ENCODE data around the gene LAPTM5. TPM values are rescaled to one million over a fixed set of nuclear protein-coding genes. Genes with fewer than 3 reads are reported as not detected.

Gene LAPTM5
- polyA plus RNA-seq, 3 donors, result 1,019 to 1,669 (median 1,153) TPM

- peaks cover 10% of the 10 kb centered on the region for H3K4me1 Mint-ChIP-seq
- peaks cover 0 to 3% (median 0%) of the 10 kb centered on the region in 7 donors for H3K9me3 Mint-ChIP-seq
- intact Hi-C loops (cut with micrococcal nuclease), result loop anchor here in 1 of 2 donors (2.0 to 5.0 kb wide), 2 partner anchors 106 to 122 kb away; no protein-coding TSS in a partner anchor
- Histone ChIP-seq H3K4me3 (replicated peaks in 1 of 3; ENCODE audit: low read depth in 2 of 3, low read length in 3 of 3) (no peak overlapping the region), H3K9me3 (replicated peaks in 1 of 2; ENCODE audit: control insufficient read depth in 1 of 2, insufficient read depth in 1 of 2, low read length in 2 of 2) (peaks cover 0 to 8% of the 10 kb centered on the region in 2 donors), H3K4me2 (replicated peaks; ENCODE audit: extremely low read depth, low read length, poor library complexity, severe bottlenecking) (no peak overlapping the region), H4K20me1 (ENCODE audit: insufficient read depth, low read length) (no peaks in the 10 kb centered on the region), H3K9ac (ENCODE audit: insufficient read depth, low read length, poor library complexity, severe bottlenecking) (no peak overlapping the region), H3K36me3 (replicated peaks in 1 of 2; ENCODE audit: control insufficient read depth in 1 of 2, insufficient read depth in 2 of 2, low read length in 2 of 2) (no peaks in the 10 kb centered on the region), H2AFZ (ENCODE audit: insufficient read depth, low read depth, low read length, poor library complexity, severe bottlenecking) (no peak overlapping the region), H3K27ac (ENCODE audit: low read depth in 1 of 2, low read length in 2 of 2) (no peak overlapping the region), H3K27me3 (ENCODE audit: control insufficient read depth in 2 of 2, insufficient read depth in 2 of 2, low read length in 2 of 2) (peaks cover 29 to 74% of the 10 kb centered on the region in 2 donors), H3K79me2 (ENCODE audit: insufficient read depth, low read length) (no peaks in the 10 kb centered on the region), H3K4me1 (ENCODE audit: control insufficient read depth in 1 of 2, insufficient read depth in 2 of 2, low read length in 2 of 2) (peaks cover 0 to 8% of the 10 kb centered on the region in 2 donors)
- TF ChIP-seq CTCF (IDR thresholded peaks at IDR 0.05), result no peak
- no peaks in the 10 kb centered on the region for H3K36me3 Mint-ChIP-seq
- H3K27ac Mint-ChIP-seq, result peak overlapping the region in 1 of 7 donors; percentile 54
- no peak for DNase-seq
- WGBS (ENCODE audit: insufficient coverage), result 63% methylated on average over 5 of the region's 5 CpGs
- peaks cover 64 to 81% (median 80%) of the 10 kb centered on the region in 3 donors for H3K27me3 Mint-ChIP-seq (ENCODE audit: low read depth in 3 of 3)
- H3K4me3 Mint-ChIP-seq, result peak overlapping the region in 1 of 2 donors; percentile 40
Observed at GRCh38 chr1:30804822-30805221, 47.2 kb upstream of the LAPTM5 start.

GRCh38 chr1:30804352-30804751 is 46.8 kb upstream of the LAPTM5 start:
- Mint-ChIP-seq H3K4me3 (peak overlapping the region in 1 of 2 donors; percentile 40), H3K27me3 (ENCODE audit: low read depth in 3 of 3) (peaks cover 60 to 77% (median 76%) of the 10 kb centered on the region in 3 donors), H3K4me1 (peaks cover 12% of the 10 kb centered on the region), H3K27ac (no peak overlapping the region), H3K9me3 (peaks cover 0 to 3% (median 0%) of the 10 kb centered on the region in 7 donors), H3K36me3 (no peaks in the 10 kb centered on the region)
- Histone ChIP-seq H3K79me2 (ENCODE audit: insufficient read depth, low read length) (no peaks in the 10 kb centered on the region), H3K9me3 (replicated peaks in 1 of 2; ENCODE audit: control insufficient read depth in 1 of 2, insufficient read depth in 1 of 2, low read length in 2 of 2) (peaks cover 0 to 8% of the 10 kb centered on the region in 2 donors), H3K27me3 (ENCODE audit: control insufficient read depth in 2 of 2, insufficient read depth in 2 of 2, low read length in 2 of 2) (peaks cover 29 to 69% of the 10 kb centered on the region in 2 donors), H3K9ac (ENCODE audit: insufficient read depth, low read length, poor library complexity, severe bottlenecking) (no peak overlapping the region), H3K36me3 (replicated peaks in 1 of 2; ENCODE audit: control insufficient read depth in 1 of 2, insufficient read depth in 2 of 2, low read length in 2 of 2) (no peaks in the 10 kb centered on the region), H3K4me3 (replicated peaks in 1 of 3; ENCODE audit: low read depth in 2 of 3, low read length in 3 of 3) (no peak overlapping the region), H2AFZ (ENCODE audit: insufficient read depth, low read depth, low read length, poor library complexity, severe bottlenecking) (no peak overlapping the region), H3K4me2 (replicated peaks; ENCODE audit: extremely low read depth, low read length, poor library complexity, severe bottlenecking) (no peak overlapping the region), H3K27ac (ENCODE audit: low read depth in 1 of 2, low read length in 2 of 2) (no peak overlapping the region), H3K4me1 (ENCODE audit: control insufficient read depth in 1 of 2, insufficient read depth in 2 of 2, low read length in 2 of 2) (peaks cover 0 to 8% of the 10 kb centered on the region in 2 donors), H4K20me1 (ENCODE audit: insufficient read depth, low read length) (no peaks in the 10 kb centered on the region)
- intact Hi-C loops (cut with micrococcal nuclease), result loop anchor here in 1 of 2 donors (2.0 to 5.0 kb wide), 2 partner anchors 106 to 123 kb away; no protein-coding TSS in a partner anchor
- no peak for TF ChIP-seq CTCF (IDR thresholded peaks at IDR 0.05)
- WGBS (ENCODE audit: insufficient coverage), result 83% methylated on average over 4 of the region's 7 CpGs
- DNase-seq, result no peak
